Measurements from ENCODE around the gene TMEM168. TPM values are rescaled to one million over a fixed set of nuclear protein-coding genes. Genes with fewer than 3 reads are reported as not detected.

The TMEM168 gene
- total and polyA plus RNA-seq, 9 donors: 9.3 to 30.1 (median 22.0) TPM

DNA sequence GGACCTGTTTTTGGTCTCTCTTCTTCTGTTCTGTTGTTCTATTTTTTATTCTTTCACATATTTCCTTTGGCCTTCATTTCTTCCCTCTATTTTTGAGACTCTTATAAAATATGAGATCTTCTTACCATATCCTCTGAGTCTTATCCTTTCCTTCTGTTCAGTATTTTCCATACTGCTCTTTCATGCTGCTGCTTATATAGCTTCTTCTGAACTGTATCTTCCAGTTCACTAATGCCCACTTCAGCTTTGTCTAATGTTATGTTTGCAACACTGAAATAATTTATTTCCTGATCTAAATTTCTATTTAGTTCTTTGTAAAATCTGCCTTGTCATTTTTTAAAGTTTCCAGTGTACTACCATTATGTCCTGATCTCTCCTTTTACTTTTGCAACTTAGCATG, 12.8 kb downstream of the TMEM168 start:
- Histone ChIP-seq H3K4me1 (ENCODE audit: insufficient read depth) (no peaks in the 10 kb centered on the region), H3K27me3 (no peaks in the 10 kb centered on the region), H3K27ac (no peak overlapping the region), H3K9me3 (no peaks in the 10 kb centered on the region), H3K36me3 (no peaks in the 10 kb centered on the region), H3K4me3 (no peak overlapping the region)
- intact Hi-C loops (cut with DNase I): no loop called here
- TF ChIP-seq, protein P1, sequence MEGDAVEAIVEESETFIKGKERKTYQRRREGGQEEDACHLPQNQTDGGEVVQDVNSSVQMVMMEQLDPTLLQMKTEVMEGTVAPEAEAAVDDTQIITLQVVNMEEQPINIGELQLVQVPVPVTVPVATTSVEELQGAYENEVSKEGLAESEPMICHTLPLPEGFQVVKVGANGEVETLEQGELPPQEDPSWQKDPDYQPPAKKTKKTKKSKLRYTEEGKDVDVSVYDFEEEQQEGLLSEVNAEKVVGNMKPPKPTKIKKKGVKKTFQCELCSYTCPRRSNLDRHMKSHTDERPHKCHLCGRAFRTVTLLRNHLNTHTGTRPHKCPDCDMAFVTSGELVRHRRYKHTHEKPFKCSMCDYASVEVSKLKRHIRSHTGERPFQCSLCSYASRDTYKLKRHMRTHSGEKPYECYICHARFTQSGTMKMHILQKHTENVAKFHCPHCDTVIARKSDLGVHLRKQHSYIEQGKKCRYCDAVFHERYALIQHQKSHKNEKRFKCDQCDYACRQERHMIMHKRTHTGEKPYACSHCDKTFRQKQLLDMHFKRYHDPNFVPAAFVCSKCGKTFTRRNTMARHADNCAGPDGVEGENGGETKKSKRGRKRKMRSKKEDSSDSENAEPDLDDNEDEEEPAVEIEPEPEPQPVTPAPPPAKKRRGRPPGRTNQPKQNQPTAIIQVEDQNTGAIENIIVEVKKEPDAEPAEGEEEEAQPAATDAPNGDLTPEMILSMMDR (IDR thresholded peaks at IDR 0.05): no peak
- TF ChIP-seq EP300 (IDR thresholded peaks at IDR 0.05): no peak
- TF ChIP-seq POLR2A (IDR thresholded peaks at IDR 0.05): no peak
- DNase-seq: no peak

DNA sequence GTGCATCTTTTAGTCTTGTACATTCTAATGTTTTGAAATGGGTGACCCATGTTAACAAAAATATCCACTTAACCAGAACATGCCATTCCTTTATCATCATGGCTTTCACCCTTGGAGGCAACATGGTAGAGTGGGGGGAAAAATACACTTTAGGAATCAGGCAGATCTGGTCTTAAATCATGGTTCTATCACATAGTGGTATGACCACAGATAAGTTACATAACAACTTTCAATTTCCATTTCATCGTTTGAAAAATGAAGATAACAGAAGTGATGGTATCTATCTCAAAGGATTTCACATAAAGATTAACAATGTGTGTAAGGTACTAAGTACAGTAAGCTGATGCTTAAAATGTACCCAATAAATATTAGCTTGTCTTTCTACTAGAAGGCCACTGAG, 19.0 kb downstream of the TMEM168 start:
- no peaks in the 10 kb centered on the region for H3K4me1 ChIP-seq (ENCODE audit: insufficient read depth)
- TF ChIP-seq EP300 (IDR thresholded peaks at IDR 0.05) (no peak), POLR2A (IDR thresholded peaks at IDR 0.05) (no peak)
- TF ChIP-seq, protein P1 (IDR thresholded peaks at IDR 0.05): no peak
- intact Hi-C loops (cut with DNase I): no loop called here
- no peak overlapping the region for H3K4me3 ChIP-seq
- no peaks in the 10 kb centered on the region for H3K27me3 ChIP-seq
- no peaks in the 10 kb centered on the region for H3K9me3 ChIP-seq
- no peak overlapping the region for H3K27ac ChIP-seq
- no peaks in the 10 kb centered on the region for H3K36me3 ChIP-seq
- WGBS, 3 donors: 72 to 78% (median 74%) methylated on average over 1 of the region's 1 CpG
- DNase-seq: no peak

- Histone ChIP-seq H3K9me3 (no peaks in the 10 kb centered on the region), H3K4me3 (no peak overlapping the region), H3K36me3 (no peaks in the 10 kb centered on the region), H3K27ac (no peak overlapping the region), H3K27me3 (no peaks in the 10 kb centered on the region), H3K4me1 (ENCODE audit: insufficient read depth) (no peaks in the 10 kb centered on the region)
- 96 to 98% (median 98%) methylated on average over 4 of the region's 4 CpGs for WGBS, 3 donors
- DNase-seq: no peak
- intact Hi-C loops (cut with DNase I): no loop called here
- no peak for TF ChIP-seq POLR2A (IDR thresholded peaks at IDR 0.05)
Measured at GRCh38 chr7:112770051-112770450, 20.1 kb downstream of the TMEM168 start.

GRCh38 chr7:112765105-112765504, 25.1 kb downstream of the TMEM168 start:
- DNase-seq: no peak
- Histone ChIP-seq H3K36me3 (no peaks in the 10 kb centered on the region), H3K4me1 (ENCODE audit: insufficient read depth) (no peaks in the 10 kb centered on the region), H3K4me3 (no peak overlapping the region), H3K9me3 (no peaks in the 10 kb centered on the region), H3K27ac (no peak overlapping the region), H3K27me3 (no peaks in the 10 kb centered on the region)
- 95 to 96% (median 96%) methylated on average over 1 of the region's 1 CpG for WGBS, 3 donors
- TF ChIP-seq EP300 (IDR thresholded peaks at IDR 0.05) (no peak), POLR2A (IDR thresholded peaks at IDR 0.05) (no peak)
- TF ChIP-seq, protein P1 (IDR thresholded peaks at IDR 0.05): no peak
- intact Hi-C loops (cut with DNase I): no loop called here

DNA sequence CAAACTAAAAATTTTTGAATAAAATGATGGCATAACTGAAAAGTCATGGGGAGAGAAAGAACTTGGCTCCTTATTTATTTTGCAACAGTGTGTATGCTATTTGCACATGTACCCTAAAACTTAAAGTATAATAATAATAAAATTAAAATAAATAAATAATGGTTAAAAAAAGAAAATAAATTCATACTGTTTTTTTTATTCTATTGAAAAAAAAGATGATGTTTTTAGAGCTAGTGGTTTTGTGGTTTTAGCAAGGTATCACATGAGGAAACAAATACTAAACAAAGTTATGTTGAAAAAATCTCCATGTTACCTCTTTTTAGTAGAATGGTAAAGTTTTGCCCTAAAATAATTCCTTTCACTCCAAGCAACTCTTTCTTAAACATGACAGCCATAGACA, 26.2 kb downstream of the TMEM168 start:
- Histone ChIP-seq H3K4me1 (ENCODE audit: insufficient read depth) (no peaks in the 10 kb centered on the region), H3K27me3 (no peaks in the 10 kb centered on the region), H3K36me3 (no peaks in the 10 kb centered on the region), H3K4me3 (no peak overlapping the region), H3K9me3 (no peaks in the 10 kb centered on the region), H3K27ac (no peak overlapping the region)
- TF ChIP-seq EP300 (IDR thresholded peaks at IDR 0.05) (no peak), POLR2A (IDR thresholded peaks at IDR 0.05) (no peak)
- TF ChIP-seq, protein P1 (IDR thresholded peaks at IDR 0.05): no peak
- DNase-seq: no peak
- intact Hi-C loops (cut with DNase I): no loop called here
